GM13977 (cell line): ENCODE results near the gene GRM2.
"Not testable (repeated sequence)": the region's sequence is repeated elsewhere in the genome, so short reads cannot be mapped to it uniquely, and the experiment has no call there.

Experiments used
- DNase-seq: peaks from one replicate; pipeline ENCODE4 v3.0.0; 2012; ENCODE audit warnings: low spot score
- in situ Hi-C: fragments of 300-500 bp; cut with MboI; formaldehyde crosslinking; loops from one replicate; pipeline ENCODE4 v1.12.0; 2022; ENCODE audit warnings: low sequenced_read_pairs, low pct_unique_long_range_greater_than_20kb, mixed read lengths, inconsistent platforms; ENCODE audit not compliant: unreplicated experiment
- TF ChIP-seq, protein P1 (sequence below): IDR thresholded peaks from 2 replicates; pipeline ENCODE4 v1.5.1; 2012; ENCODE audit warnings: mild to moderate bottlenecking, control low read depth; ENCODE audit not compliant: insufficient read depth; ENCODE audit errors: extremely low read depth, missing control alignments

Gene GRM2

GRCh38 chr3:51729042-51729633 is 22.3 kb downstream of the GRM2 start:
- TF ChIP-seq, protein P1, sequence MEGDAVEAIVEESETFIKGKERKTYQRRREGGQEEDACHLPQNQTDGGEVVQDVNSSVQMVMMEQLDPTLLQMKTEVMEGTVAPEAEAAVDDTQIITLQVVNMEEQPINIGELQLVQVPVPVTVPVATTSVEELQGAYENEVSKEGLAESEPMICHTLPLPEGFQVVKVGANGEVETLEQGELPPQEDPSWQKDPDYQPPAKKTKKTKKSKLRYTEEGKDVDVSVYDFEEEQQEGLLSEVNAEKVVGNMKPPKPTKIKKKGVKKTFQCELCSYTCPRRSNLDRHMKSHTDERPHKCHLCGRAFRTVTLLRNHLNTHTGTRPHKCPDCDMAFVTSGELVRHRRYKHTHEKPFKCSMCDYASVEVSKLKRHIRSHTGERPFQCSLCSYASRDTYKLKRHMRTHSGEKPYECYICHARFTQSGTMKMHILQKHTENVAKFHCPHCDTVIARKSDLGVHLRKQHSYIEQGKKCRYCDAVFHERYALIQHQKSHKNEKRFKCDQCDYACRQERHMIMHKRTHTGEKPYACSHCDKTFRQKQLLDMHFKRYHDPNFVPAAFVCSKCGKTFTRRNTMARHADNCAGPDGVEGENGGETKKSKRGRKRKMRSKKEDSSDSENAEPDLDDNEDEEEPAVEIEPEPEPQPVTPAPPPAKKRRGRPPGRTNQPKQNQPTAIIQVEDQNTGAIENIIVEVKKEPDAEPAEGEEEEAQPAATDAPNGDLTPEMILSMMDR = no peak
- in situ Hi-C loops = no loop called here
- no peak for DNase-seq

GRCh38 chr3:51733859-51734571 is 27.1 kb downstream of the GRM2 start:
- in situ Hi-C loops = no loop called here
- DNase-seq = no peak
- TF ChIP-seq, protein P1 = no peak

DNA sequence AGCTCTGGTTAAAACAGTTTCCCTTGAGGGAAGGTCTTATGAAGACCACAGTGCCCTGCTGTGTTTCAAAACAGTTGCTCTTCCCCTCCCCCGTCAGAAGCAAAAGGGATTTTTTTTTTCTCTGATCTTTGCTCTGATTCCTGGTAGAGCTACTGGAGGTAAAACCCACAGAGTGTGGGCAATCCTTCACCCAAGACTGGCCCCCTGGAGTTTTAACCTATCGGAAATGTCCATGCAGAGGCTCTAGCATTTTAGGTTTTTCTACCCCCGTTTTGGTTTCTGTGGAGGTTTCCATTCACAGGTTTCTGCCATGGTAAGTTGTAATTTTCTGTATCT is 27.7 kb downstream of the GRM2 start:
- no peak for DNase-seq
- TF ChIP-seq, protein P1 = no peak
- in situ Hi-C loops = no loop called here

DNA sequence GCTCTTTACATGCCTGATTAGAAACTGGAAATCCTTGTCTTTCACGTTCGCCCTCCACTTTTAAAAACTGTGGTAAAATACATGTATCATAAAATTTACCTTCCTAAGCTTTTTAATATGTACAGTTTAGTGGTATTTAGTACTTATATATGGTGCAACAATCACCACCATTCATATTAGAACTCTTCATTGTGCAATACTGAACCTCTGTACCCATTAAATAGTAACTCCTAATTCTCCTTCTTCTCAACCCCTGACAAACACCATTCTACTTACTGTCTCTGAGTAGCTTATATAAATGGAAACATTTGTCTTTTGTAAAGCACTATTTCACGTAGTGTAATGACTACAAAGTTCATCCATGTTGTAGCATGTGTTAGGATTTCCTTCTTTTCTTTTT is 28.2 kb downstream of the GRM2 start:
- in situ Hi-C loops = no loop called here
- TF ChIP-seq, protein P1 = no peak
- no peak for DNase-seq

GRCh38 chr3:51735950-51736349 is 29.1 kb downstream of the GRM2 start:
- DNase-seq = no peak
- TF ChIP-seq, protein P1 = no peak
- in situ Hi-C loops = no loop called here

GRCh38 chr3:51739110-51739509 is 32.2 kb downstream of the GRM2 start:
- in situ Hi-C loops = no loop called here
- TF ChIP-seq, protein P1 = no peak

DNA sequence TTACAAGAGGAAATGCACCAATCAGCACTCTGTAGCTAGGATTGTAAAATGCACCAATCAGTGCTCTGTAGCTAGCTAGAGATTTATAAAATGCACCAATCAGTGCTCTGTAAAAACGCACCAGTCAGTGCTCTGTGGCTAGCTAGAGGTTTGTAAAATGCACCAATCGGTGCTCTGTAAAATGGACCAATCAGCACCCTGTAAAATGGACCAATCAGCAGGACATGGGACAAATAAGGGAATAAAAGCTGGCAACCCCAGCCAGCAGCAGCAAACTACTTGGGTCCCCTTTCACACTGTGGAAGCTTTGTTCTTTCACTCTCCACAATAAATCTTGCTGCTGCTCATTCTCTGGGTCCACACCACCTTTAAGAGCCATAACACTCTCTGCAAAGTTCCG is 35.5 kb downstream of the GRM2 start:
- DNase-seq, in situ Hi-C loops: not testable (repeated sequence)

More at GRCh38 chr3:51739110-51739509, 32.2 kb downstream of the GRM2 start:
- DNase-seq = no peak

DNA sequence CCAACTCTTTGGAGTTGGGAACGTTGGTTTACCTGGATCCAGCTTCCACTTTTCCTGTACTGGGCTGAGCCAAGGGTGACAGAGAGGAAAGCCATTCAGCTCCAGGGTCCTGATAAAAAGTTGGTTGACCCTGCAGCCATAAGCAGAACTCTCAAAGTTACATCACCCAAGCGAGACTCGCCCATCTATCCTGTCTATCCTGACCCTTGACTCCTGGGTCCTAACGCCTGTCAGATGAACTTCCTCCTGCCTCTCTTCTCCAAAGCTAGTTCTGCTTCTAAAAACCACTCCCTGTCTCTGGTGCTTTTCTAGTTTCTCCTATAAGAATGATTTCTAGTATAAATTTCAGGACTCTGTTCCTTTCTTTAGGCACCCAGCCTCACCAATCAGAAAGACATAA is 36.1 kb downstream of the GRM2 start:
- in situ Hi-C loops, DNase-seq: not testable (repeated sequence)
